Measurements from ENCODE around the gene NEGR1. TPM values are rescaled to one million over a fixed set of nuclear protein-coding genes. Genes with fewer than 3 reads are reported as not detected.

Gene NEGR1
- total RNA-seq, 1 donor from 2014 or later, result 18.1 TPM

DNA sequence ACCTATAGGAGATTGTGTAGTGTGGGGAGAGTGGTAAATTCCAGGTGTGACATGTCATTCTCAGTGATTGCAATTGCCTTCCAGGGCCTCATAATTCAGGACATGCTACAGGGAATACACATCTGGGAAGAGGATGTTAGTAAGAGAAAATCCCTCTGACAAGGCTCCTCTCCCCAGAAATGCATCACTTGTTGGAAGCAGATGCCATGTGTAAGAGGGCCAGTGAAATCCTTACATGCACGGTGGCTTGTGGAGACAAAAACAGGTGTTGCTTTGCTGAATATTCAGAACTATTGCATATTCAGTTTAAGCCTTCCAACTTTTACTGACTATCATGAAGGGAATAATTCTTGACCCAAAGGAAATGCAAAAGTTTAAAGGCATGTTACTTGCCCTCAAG lies 503.4 kb downstream of the NEGR1 start:
- TF ChIP-seq, protein P1, sequence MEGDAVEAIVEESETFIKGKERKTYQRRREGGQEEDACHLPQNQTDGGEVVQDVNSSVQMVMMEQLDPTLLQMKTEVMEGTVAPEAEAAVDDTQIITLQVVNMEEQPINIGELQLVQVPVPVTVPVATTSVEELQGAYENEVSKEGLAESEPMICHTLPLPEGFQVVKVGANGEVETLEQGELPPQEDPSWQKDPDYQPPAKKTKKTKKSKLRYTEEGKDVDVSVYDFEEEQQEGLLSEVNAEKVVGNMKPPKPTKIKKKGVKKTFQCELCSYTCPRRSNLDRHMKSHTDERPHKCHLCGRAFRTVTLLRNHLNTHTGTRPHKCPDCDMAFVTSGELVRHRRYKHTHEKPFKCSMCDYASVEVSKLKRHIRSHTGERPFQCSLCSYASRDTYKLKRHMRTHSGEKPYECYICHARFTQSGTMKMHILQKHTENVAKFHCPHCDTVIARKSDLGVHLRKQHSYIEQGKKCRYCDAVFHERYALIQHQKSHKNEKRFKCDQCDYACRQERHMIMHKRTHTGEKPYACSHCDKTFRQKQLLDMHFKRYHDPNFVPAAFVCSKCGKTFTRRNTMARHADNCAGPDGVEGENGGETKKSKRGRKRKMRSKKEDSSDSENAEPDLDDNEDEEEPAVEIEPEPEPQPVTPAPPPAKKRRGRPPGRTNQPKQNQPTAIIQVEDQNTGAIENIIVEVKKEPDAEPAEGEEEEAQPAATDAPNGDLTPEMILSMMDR (IDR thresholded peaks at IDR 0.05), result no peak
- Histone ChIP-seq H3K36me3 (no peaks in the 10 kb centered on the region), H3K4me3 (no peak overlapping the region), H3K9me3 (no peaks in the 10 kb centered on the region), H3K27me3 (ENCODE audit: low read depth) (no peaks in the 10 kb centered on the region), H3K4me1 (no peaks in the 10 kb centered on the region), H3K27ac (no peak overlapping the region)
- DNase-seq (no peak), ATAC-seq (no peak)
- intact Hi-C loops (cut with DNase I), result no loop called here

DNA sequence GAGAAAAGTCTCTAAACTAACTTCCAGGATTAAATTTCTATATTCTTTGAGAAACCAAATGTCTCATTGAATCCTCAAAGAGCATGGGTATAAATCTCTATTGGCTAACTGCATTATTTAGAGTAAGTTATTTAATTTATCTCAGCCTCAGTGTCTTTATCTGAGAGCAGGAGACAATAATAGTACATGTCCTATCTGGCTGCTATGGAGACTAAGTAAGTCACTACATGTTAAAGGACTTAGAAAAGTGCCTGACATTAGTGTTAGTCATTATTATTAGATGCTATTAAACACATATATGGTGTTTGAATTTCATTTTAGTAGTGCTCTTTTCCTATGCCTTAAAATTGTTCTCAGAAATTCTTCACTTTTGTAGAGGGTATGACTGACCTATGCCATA lies 505.2 kb downstream of the NEGR1 start:
- intact Hi-C loops (cut with DNase I), result no loop called here

DNA sequence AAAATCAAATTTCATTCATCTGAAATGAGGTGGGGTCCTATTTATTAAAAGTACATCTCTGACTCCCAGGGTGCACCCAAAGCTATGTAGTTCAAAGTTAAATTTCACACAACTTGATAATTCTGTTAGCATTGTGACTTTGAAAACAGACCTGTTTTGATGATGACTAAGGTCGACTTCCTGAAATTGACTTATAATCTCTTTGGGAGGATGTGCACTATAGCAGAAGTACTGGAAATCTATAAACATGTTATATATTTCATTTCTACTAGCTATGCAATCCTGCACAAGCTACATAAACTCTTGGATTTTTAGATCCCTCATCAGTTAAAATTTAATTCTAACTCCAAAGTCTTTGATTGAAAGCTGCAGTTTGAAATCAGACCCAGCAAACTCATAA lies 507.6 kb downstream of the NEGR1 start:
- intact Hi-C loops (cut with DNase I), result no loop called here
- H3K27ac ChIP-seq, result no peak overlapping the region
- no peaks in the 10 kb centered on the region for H3K27me3 ChIP-seq (ENCODE audit: low read depth)
- no peak overlapping the region for H3K4me3 ChIP-seq
- H3K9me3 ChIP-seq, result no peaks in the 10 kb centered on the region
- DNase-seq (no peak), ATAC-seq (no peak)
- H3K36me3 ChIP-seq, result no peaks in the 10 kb centered on the region
- no peaks in the 10 kb centered on the region for H3K4me1 ChIP-seq
- TF ChIP-seq, protein P1 (IDR thresholded peaks at IDR 0.05), result no peak

More for the DNA sequence above, 505.2 kb downstream of the NEGR1 start:
- no peaks in the 10 kb centered on the region for H3K9me3 ChIP-seq
- no peak overlapping the region for H3K4me3 ChIP-seq
- H3K36me3 ChIP-seq, result no peaks in the 10 kb centered on the region
- H3K27ac ChIP-seq, result no peak overlapping the region
- TF ChIP-seq, protein P1 (IDR thresholded peaks at IDR 0.05), result no peak
- DNase-seq (no peak), ATAC-seq (no peak)
- no peaks in the 10 kb centered on the region for H3K4me1 ChIP-seq
- no peaks in the 10 kb centered on the region for H3K27me3 ChIP-seq (ENCODE audit: low read depth)

DNA sequence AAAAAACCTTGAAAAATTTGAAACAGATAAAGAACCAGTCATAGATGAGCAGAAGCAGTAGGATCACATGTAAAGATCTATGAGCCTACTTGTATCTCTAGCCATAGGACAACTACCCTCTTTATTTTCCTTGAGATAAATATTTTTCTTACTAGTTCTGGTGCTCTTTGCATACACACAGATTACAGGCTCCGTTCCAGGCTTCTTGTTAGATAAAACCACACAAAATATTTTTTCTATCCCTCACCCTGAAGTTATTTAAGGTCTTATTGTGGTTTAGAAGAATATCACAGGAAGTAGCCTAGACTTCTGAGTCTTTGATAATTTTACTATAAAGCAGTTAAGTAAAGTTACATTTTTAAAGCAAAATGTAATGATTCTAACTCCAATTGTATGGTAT lies 512.2 kb downstream of the NEGR1 start:
- Histone ChIP-seq H3K27me3 (ENCODE audit: low read depth) (no peaks in the 10 kb centered on the region), H3K27ac (no peak overlapping the region), H3K9me3 (no peaks in the 10 kb centered on the region), H3K4me1 (no peaks in the 10 kb centered on the region), H3K4me3 (no peak overlapping the region), H3K36me3 (no peaks in the 10 kb centered on the region)
- DNase-seq, result no peak
- TF ChIP-seq, protein P1 (IDR thresholded peaks at IDR 0.05), result no peak
- no peak for ATAC-seq
- intact Hi-C loops (cut with DNase I), result no loop called here

DNA sequence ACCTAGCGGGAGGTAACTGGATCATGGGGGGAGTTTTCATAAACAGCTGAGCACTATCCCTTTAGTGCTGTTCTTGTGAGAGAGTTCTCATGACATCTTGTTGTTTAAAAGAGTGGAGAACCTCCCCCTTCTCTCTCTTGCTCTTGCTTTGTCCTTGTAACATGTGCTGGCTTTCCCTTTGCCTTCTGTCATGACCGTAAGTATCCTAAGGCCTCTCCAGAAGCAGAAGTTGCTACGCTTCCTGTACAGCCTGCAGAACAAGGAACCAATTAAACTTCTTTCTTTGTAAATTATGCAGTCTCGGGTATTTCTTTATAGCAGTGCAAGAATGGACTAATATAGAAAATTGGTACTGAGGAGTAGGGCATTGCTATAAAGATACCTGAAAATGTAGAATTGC lies 515.6 kb downstream of the NEGR1 start:
- intact Hi-C loops (cut with DNase I), result no loop called here
- Histone ChIP-seq H3K27me3 (ENCODE audit: low read depth) (no peaks in the 10 kb centered on the region), H3K36me3 (no peaks in the 10 kb centered on the region), H3K9me3 (no peaks in the 10 kb centered on the region), H3K4me3 (no peak overlapping the region), H3K27ac (no peak overlapping the region), H3K4me1 (no peaks in the 10 kb centered on the region)
- DNase-seq, result no peak
- ATAC-seq, result no peak
- TF ChIP-seq, protein P1 (IDR thresholded peaks at IDR 0.05), result no peak
